Activated naive CD4-positive, alpha-beta T cell treated with Interleukin-2 at 50 U/mL for 16 hours (primary cell): ENCODE results near the gene SLCO3A1.

ENCODE experiments used
- DNase-seq: peaks from one replicate; pipeline ENCODE4 v3.0.0-alpha.2; 2020

The SLCO3A1 gene

GRCh38 chr15:91973481-91973880 lies 120.0 kb downstream of the SLCO3A1 start:
- no peak for DNase-seq

GRCh38 chr15:91974321-91974720 lies 120.8 kb downstream of the SLCO3A1 start:
- no peak for DNase-seq

GRCh38 chr15:91975241-91975978 lies 121.9 kb downstream of the SLCO3A1 start:
- DNase-seq = no peak

- no peak for DNase-seq
These were observed 123.5 kb downstream of the SLCO3A1 start for GRCh38 chr15:91976966-91977365.

GRCh38 chr15:91980502-91981267 lies 127.2 kb downstream of the SLCO3A1 start:
- DNase-seq = no peak

- no peak for DNase-seq
These were observed 128.6 kb downstream of the SLCO3A1 start for GRCh38 chr15:91981821-91982800.

- DNase-seq = no peak
These were observed 130.3 kb downstream of the SLCO3A1 start for GRCh38 chr15:91983729-91984340.

GRCh38 chr15:91985297-91985696 lies 131.8 kb downstream of the SLCO3A1 start:
- DNase-seq = no peak

GRCh38 chr15:91988071-91988470 lies 134.6 kb downstream of the SLCO3A1 start:
- no peak for DNase-seq

- no peak for DNase-seq
These were observed 135.1 kb downstream of the SLCO3A1 start for GRCh38 chr15:91988655-91989054.

GRCh38 chr15:91989821-91990220 lies 136.3 kb downstream of the SLCO3A1 start:
- no peak for DNase-seq

- DNase-seq = no peak
These were observed 139.4 kb downstream of the SLCO3A1 start for GRCh38 chr15:91992945-91993344.

GRCh38 chr15:91995146-91995545 lies 141.6 kb downstream of the SLCO3A1 start:
- DNase-seq = no peak

GRCh38 chr15:91997163-91997562 lies 143.7 kb downstream of the SLCO3A1 start:
- DNase-seq = no peak

GRCh38 chr15:92000709-92001108 lies 147.2 kb downstream of the SLCO3A1 start:
- DNase-seq = no peak

- no peak for DNase-seq
These were observed 147.8 kb downstream of the SLCO3A1 start for GRCh38 chr15:92001307-92001706.

- DNase-seq = no peak
These were observed 149.2 kb downstream of the SLCO3A1 start for GRCh38 chr15:92002666-92003065.

- DNase-seq = no peak
These were observed 150.1 kb downstream of the SLCO3A1 start for GRCh38 chr15:92003515-92004067.

- no peak for DNase-seq
These were observed 151.6 kb downstream of the SLCO3A1 start for GRCh38 chr15:92005154-92005553.

- DNase-seq = no peak
These were observed 152.9 kb downstream of the SLCO3A1 start for GRCh38 chr15:92006186-92007028.

GRCh38 chr15:92009162-92009561 lies 155.7 kb downstream of the SLCO3A1 start:
- DNase-seq = peak; percentile 51
